Pancreas (tissue), 10 donors: Measurements from ENCODE around the gene SPHKAP. TPM values are rescaled to one million over a fixed set of nuclear protein-coding genes. Genes with fewer than 3 reads are reported as not detected.
A peak's percentile ranks its signal among the peaks of the same experiment; 100 is the strongest.

Experiments used
- ATAC-seq, 4 donors: fragments of 200-7000 bp; cut with Tn5 transposase; one replicate each; pipeline versions ENCODE4 v1.8.0 to v1.9.1; 2020; ENCODE audit warnings: mild to moderate bottlenecking in 4 of 4, moderate library complexity in 4 of 4
- DNase-seq, 6 donors: peaks; one replicate each; pipeline ENCODE4 v3.0.0-alpha.2; 2020
- FAIRE-seq: peaks from 2 replicates; lab custom pipeline; 2012; peaks lifted over from hg19 to GRCh38; lab: Jason Lieb, UNC
- H3K27ac ChIP-seq, 4 donors: fragments of 200-600 bp; sonication (generic); 1 replicate in 3 of 4; 2 replicates in 1 of 4; pipeline versions ENCODE4 v1.5.0 to v1.8.0; 2020
- H3K27me3 ChIP-seq, 4 donors: fragments of 200-600 bp; one replicate each; pipeline ENCODE4 v1.8.0; 2021
- H3K36me3 ChIP-seq, 3 donors: fragments of 200-600 bp; sonication (generic) in 1 of 3; one replicate each; pipeline versions ENCODE4 v1.5.0 to v1.8.0; 2020 to 2021
- H3K4me1 ChIP-seq, 3 donors: fragments of 200-600 bp; one replicate each; pipeline ENCODE4 v1.8.0; 2021
- H3K4me3 ChIP-seq, 4 donors: fragments of 200-600 bp; sonication (generic) in 2 of 4; one replicate each; pipeline versions ENCODE4 v1.5.0 to v1.8.0; 2020 to 2021
- H3K9me3 ChIP-seq, 4 donors: fragments of 200-600 bp; one replicate each; pipeline ENCODE4 v1.8.0; 2021
- WGBS, 2 donors: extraction: QIAGEN DNeasy Blood & Tissue Kit; methylation state at CpG; one replicate each; pipeline ENCODE4 v1.1.7; 2013; 5-methylcytosine and 5-hydroxymethylcytosine counted together
- intact Hi-C, 3 donors: fragments of 100-400 bp; cut with DNase I; formaldehyde crosslinking; loops; one replicate each; pipeline versions ENCODE4 v1.11.1 to v1.14.2; 2022
- polyA plus RNA-seq, 2 donors: library from polyadenylated mRNA; stranded (reverse); fragments of 200-250 nt; gene quantifications; one replicate each; pipeline ENCODE4 v1.2.3, GENCODE V29; 2013
- total RNA-seq, 6 donors: library from RNA; stranded (reverse); fragmentation: NEBNext Ultra II Directional in 4 of 6; extraction: Animal tissue kit (Norgen Biotek cat#: 25700) in 4 of 6; gene quantifications; one replicate each; pipeline versions ENCODE4 v1.2.1 to v1.2.4, GENCODE V29; 2021 to 2023
- TF ChIP-seq, protein P1 (sequence below), 4 donors: fragments of 200-600 bp; sonication (generic) in 3 of 4; IDR thresholded peaks; one replicate each; pipeline versions ENCODE4 v1.5.0 to v1.8.0; 2021; ENCODE audit warnings: antibody characterized with exemption in 4 of 4
- donor health status: healthy with polysubstance abuse.
- donor health status: DM: no; HTN: no; CAD: no; lungs with moderate emphysema.
- donor health status: DM: no; HTN: no; CAD: no.
- donor health status: control.
- donor health status: control.
- donor health status: Bipolar disorder and iron deficiency.
- donor health status: DM: yes; HTN: yes; CAD: no.
- donor health status: DM: no; HTN: no; CAD: no.
- donor health status: DM: no; HTN: no; CAD: no.
- donor health status: DM: yes; HTN: yes; CAD: no.

The SPHKAP gene
- total and polyA plus RNA-seq, 8 donors: under 0.01 to 0.06 (median 0.02) TPM; not detected in 5

- H3K27ac ChIP-seq: no peak overlapping the region
- H3K9me3 ChIP-seq: no peaks in the 10 kb centered on the region
- WGBS, 2 donors: 87 to 90% methylated on average over 2 of the region's 2 CpGs
- TF ChIP-seq, protein P1, sequence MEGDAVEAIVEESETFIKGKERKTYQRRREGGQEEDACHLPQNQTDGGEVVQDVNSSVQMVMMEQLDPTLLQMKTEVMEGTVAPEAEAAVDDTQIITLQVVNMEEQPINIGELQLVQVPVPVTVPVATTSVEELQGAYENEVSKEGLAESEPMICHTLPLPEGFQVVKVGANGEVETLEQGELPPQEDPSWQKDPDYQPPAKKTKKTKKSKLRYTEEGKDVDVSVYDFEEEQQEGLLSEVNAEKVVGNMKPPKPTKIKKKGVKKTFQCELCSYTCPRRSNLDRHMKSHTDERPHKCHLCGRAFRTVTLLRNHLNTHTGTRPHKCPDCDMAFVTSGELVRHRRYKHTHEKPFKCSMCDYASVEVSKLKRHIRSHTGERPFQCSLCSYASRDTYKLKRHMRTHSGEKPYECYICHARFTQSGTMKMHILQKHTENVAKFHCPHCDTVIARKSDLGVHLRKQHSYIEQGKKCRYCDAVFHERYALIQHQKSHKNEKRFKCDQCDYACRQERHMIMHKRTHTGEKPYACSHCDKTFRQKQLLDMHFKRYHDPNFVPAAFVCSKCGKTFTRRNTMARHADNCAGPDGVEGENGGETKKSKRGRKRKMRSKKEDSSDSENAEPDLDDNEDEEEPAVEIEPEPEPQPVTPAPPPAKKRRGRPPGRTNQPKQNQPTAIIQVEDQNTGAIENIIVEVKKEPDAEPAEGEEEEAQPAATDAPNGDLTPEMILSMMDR (IDR thresholded peaks at IDR 0.05): no peak
- ATAC-seq (no peak), DNase-seq (no peak), FAIRE-seq (no peak)
- H3K4me3 ChIP-seq: no peak overlapping the region
- intact Hi-C loops: no loop called here
- H3K4me1 ChIP-seq: no peaks in the 10 kb centered on the region
- no peaks in the 10 kb centered on the region for H3K36me3 ChIP-seq
- no peaks in the 10 kb centered on the region for H3K27me3 ChIP-seq
Observed at GRCh38 chr2:228040995-228041394, 140.5 kb downstream of the SPHKAP start.

DNA sequence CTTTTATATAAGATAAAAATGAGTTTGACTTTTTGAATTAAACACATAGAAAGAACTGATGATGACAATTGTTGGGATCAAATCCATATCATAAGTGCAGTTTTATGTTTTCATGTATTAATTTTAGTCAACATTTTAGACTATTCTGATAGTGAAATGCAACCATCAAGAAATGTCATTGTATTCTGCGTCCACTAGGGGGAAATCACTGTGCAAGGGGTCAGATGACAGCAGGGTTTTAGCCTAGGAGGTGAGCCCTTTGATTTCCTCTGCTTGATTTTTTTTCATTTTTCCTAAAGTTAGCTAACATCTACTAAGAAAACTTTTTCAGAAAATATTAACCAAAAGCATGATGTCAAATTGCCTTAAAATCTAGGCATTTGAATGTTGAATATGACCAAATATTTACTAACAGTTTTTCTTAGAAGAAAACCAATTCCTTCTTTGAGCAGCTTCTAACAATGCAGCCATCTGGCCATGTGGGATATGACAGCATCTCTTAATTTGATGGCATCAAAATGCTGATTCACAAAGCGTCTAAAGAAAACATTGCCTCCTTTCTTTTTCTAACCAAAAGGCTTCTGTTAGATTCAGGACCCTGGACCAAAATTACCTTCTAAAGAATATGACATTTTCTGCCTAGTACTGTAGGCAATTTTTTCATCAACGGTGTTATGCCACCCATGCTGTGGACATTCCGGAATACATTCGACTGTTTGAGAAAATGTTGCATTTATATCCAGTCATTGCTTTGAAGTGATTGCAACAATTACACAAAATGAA is 141.5 kb downstream of the SPHKAP start:
- ATAC-seq (peak in 2 of 4 donors; percentile 58 to 66), FAIRE-seq (no peak), DNase-seq (no peak)
- Histone ChIP-seq H3K4me3 (no peak overlapping the region), H3K36me3 (no peaks in the 10 kb centered on the region), H3K4me1 (no peaks in the 10 kb centered on the region), H3K27me3 (no peaks in the 10 kb centered on the region), H3K9me3 (no peaks in the 10 kb centered on the region), H3K27ac (no peak overlapping the region)
- intact Hi-C loops: no loop called here
- TF ChIP-seq, protein P1 (IDR thresholded peaks at IDR 0.05): peak; percentile 15 to 57 (median 44)
- WGBS, 2 donors: 57 to 65% methylated on average over 5 of the region's 5 CpGs

- no peak for ATAC-seq
- Histone ChIP-seq H3K4me1 (no peaks in the 10 kb centered on the region), H3K27ac (no peak overlapping the region), H3K36me3 (no peaks in the 10 kb centered on the region), H3K9me3 (no peaks in the 10 kb centered on the region), H3K27me3 (no peaks in the 10 kb centered on the region), H3K4me3 (no peak overlapping the region)
- WGBS, 2 donors: 48 to 49% methylated on average over 4 of the region's 4 CpGs
- intact Hi-C loops: no loop called here
- no peak for FAIRE-seq
- TF ChIP-seq, protein P1 (IDR thresholded peaks at IDR 0.05): no peak
- no peak for DNase-seq
Observed at GRCh38 chr2:228038967-228039366, 142.5 kb downstream of the SPHKAP start.

GRCh38 chr2:228037915-228038314 is 143.6 kb downstream of the SPHKAP start:
- Histone ChIP-seq H3K9me3 (no peaks in the 10 kb centered on the region), H3K4me1 (no peaks in the 10 kb centered on the region), H3K36me3 (no peaks in the 10 kb centered on the region), H3K4me3 (no peak overlapping the region), H3K27ac (no peak overlapping the region), H3K27me3 (no peaks in the 10 kb centered on the region)
- no peak for FAIRE-seq
- intact Hi-C loops: no loop called here
- TF ChIP-seq, protein P1 (IDR thresholded peaks at IDR 0.05): no peak
- 48 to 54% methylated on average over 3 of the region's 3 CpGs for WGBS, 2 donors
- ATAC-seq: no peak
- no peak for DNase-seq

- peaks cover 0 to 4% (median 0%) of the 10 kb centered on the region in 4 donors for H3K27me3 ChIP-seq
- no peaks in the 10 kb centered on the region for H3K9me3 ChIP-seq
- no peak overlapping the region for H3K27ac ChIP-seq
- no peaks in the 10 kb centered on the region for H3K4me1 ChIP-seq
- FAIRE-seq: no peak
- DNase-seq: no peak
- intact Hi-C loops: no loop called here
- H3K4me3 ChIP-seq: no peak overlapping the region
- TF ChIP-seq, protein P1 (IDR thresholded peaks at IDR 0.05): no peak
- no peak for ATAC-seq
- whole genome bisulfite sequencing, 2 donors: 57 to 68% methylated on average over 6 of the region's 6 CpGs
- no peaks in the 10 kb centered on the region for H3K36me3 ChIP-seq
Observed at GRCh38 chr2:228023619-228024018, 157.9 kb downstream of the SPHKAP start.
